Mesenchymal stem cell (in vitro differentiated cells and primary cell): ENCODE data around the gene CDHR3.

Source experiments
- DNase-seq: peaks from one replicate; pipeline ENCODE4 v3.0.0-alpha.2; 2013
- H2AFZ ChIP-seq: one replicate; pipeline ENCODE4 v1.6.1; 2013; ENCODE audit warnings: low read depth, mild to moderate bottlenecking, control low read depth, inconsistent platforms, low read length, moderate library complexity
- H2AK5ac ChIP-seq: 2 replicates; pipeline ENCODE4 v1.6.1; 2013; ENCODE audit warnings: low read length, moderate library complexity, mild to moderate bottlenecking, inconsistent platforms; ENCODE audit not compliant: severe bottlenecking
- H2BK120ac ChIP-seq: one replicate; pipeline ENCODE4 v1.6.1; 2013; ENCODE audit warnings: low read depth, mild to moderate bottlenecking, inconsistent platforms, low read length, moderate library complexity
- H2BK12ac ChIP-seq, 2 experiments: one replicate each; pipeline ENCODE4 v1.6.1; 2013; ENCODE audit warnings: inconsistent platforms in 2 of 2, low read length in 2 of 2, mild to moderate bottlenecking in 2 of 2, moderate library complexity in 2 of 2, control low read depth in 1 of 2
- H2BK15ac ChIP-seq: one replicate; pipeline ENCODE4 v1.6.1; 2013; ENCODE audit warnings: mild to moderate bottlenecking, low read depth, inconsistent platforms; ENCODE audit not compliant: poor library complexity, severe bottlenecking
- H2BK5ac ChIP-seq: 2 replicates; pipeline ENCODE4 v1.6.1; 2013; ENCODE audit warnings: low read depth, mild to moderate bottlenecking, low read length, control low read depth, inconsistent platforms; ENCODE audit not compliant: poor library complexity, severe bottlenecking
- H3K14ac ChIP-seq, 2 experiments: one replicate each; pipeline ENCODE4 v1.6.1; 2013; ENCODE audit warnings: inconsistent platforms in 2 of 2, low read length in 2 of 2, control low read depth in 1 of 2, mild to moderate bottlenecking in 1 of 2, moderate library complexity in 1 of 2
- H3K18ac ChIP-seq, 2 experiments: one replicate each; pipeline ENCODE4 v1.6.1; 2013; ENCODE audit warnings: inconsistent platforms in 2 of 2, low read length in 2 of 2, control low read depth in 1 of 2, low read depth in 1 of 2, mild to moderate bottlenecking in 1 of 2
- H3K23ac ChIP-seq, 2 experiments: one replicate each; pipeline ENCODE4 v1.6.1; 2013; ENCODE audit warnings: inconsistent platforms in 2 of 2, low read length in 2 of 2, mild to moderate bottlenecking in 2 of 2, moderate library complexity in 2 of 2, control low read depth in 1 of 2
- H3K27ac ChIP-seq: 2 replicates; pipeline ENCODE4 v1.5.1; 2013; ENCODE audit warnings: mild to moderate bottlenecking, moderate library complexity, low read length, control low read depth, inconsistent platforms; ENCODE audit not compliant: poor library complexity, severe bottlenecking
- H3K27me3 ChIP-seq, 2 experiments: 2 replicates each; pipeline versions ENCODE4 v1.6.1 to v1.7.0; 2013; ENCODE audit warnings: low read length in 2 of 2, mild to moderate bottlenecking in 2 of 2, moderate library complexity in 2 of 2, control low read depth in 1 of 2, inconsistent platforms in 1 of 2; ENCODE audit not compliant: control insufficient read depth in 1 of 2, insufficient read depth in 1 of 2
- H3K36me3 ChIP-seq, 2 experiments: 2 replicates each; pipeline versions ENCODE4 v1.6.1 to v1.7.0; 2013; ENCODE audit warnings: low read length in 2 of 2, control low read depth in 1 of 2, inconsistent platforms in 1 of 2, low read depth in 1 of 2, mild to moderate bottlenecking in 1 of 2; ENCODE audit not compliant: insufficient read depth in 2 of 2, control insufficient read depth in 1 of 2
- H3K4ac ChIP-seq, 2 experiments: one replicate each; pipeline ENCODE4 v1.6.1; 2013; ENCODE audit warnings: inconsistent platforms in 2 of 2, low read length in 2 of 2, mild to moderate bottlenecking in 2 of 2, moderate library complexity in 2 of 2, control low read depth in 1 of 2, low read depth in 1 of 2
- H3K4me1 ChIP-seq: 2 replicates; pipeline ENCODE4 v1.6.1; 2013; ENCODE audit warnings: low read depth, low read length, control low read depth; ENCODE audit not compliant: control insufficient read depth, insufficient read depth
- H3K4me2 ChIP-seq: 2 replicates; pipeline ENCODE4 v1.6.1; 2013; ENCODE audit warnings: low read length, mild to moderate bottlenecking, inconsistent platforms; ENCODE audit not compliant: poor library complexity, severe bottlenecking
- H3K4me3 ChIP-seq, 2 experiments: 2 replicates each; pipeline versions ENCODE4 v1.5.1 to v1.7.0; 2013; ENCODE audit warnings: low read length in 2 of 2, mild to moderate bottlenecking in 2 of 2, control low read depth in 1 of 2, low read depth in 1 of 2; ENCODE audit not compliant: insufficient read depth in 1 of 2
- H3K79me1 ChIP-seq: replicated peaks from 2 replicates; pipeline ENCODE4 v1.6.1; 2013; ENCODE audit warnings: mild to moderate bottlenecking, control low read depth, low read length, inconsistent platforms; ENCODE audit not compliant: poor library complexity, severe bottlenecking
- H3K9ac ChIP-seq: 2 replicates; pipeline ENCODE4 v1.7.0; 2013; ENCODE audit warnings: mild to moderate bottlenecking, low read length, moderate library complexity
- H3K9me3 ChIP-seq: 2 replicates; pipeline ENCODE4 v1.7.0; 2013; ENCODE audit warnings: mild to moderate bottlenecking, low read length; ENCODE audit not compliant: control insufficient read depth
- H4K8ac ChIP-seq: one replicate; pipeline ENCODE4 v1.6.1; 2013; ENCODE audit warnings: inconsistent platforms, mild to moderate bottlenecking, low read length, moderate library complexity
- H4K91ac ChIP-seq: one replicate; pipeline ENCODE4 v1.6.1; 2013; ENCODE audit warnings: mild to moderate bottlenecking, low read length, inconsistent platforms
- WGBS: methylation state at CpG from one replicate; pipeline ENCODE4 v1.1.7; 2013; ENCODE audit warnings: mixed read lengths; 5-methylcytosine and 5-hydroxymethylcytosine counted together

CDHR3 gene

GRCh38 chr7:106053109-106053508 is 90.0 kb downstream of the CDHR3 start:
- H2BK15ac ChIP-seq: no peak overlapping the region
- no peak for DNase-seq
- no peak overlapping the region for H3K23ac ChIP-seq
- H2AK5ac ChIP-seq: no peak overlapping the region
- H4K91ac ChIP-seq: no peak overlapping the region
- no peak overlapping the region for H3K27ac ChIP-seq
- H3K4me2 ChIP-seq: no peak overlapping the region
- H3K36me3 ChIP-seq: no peaks in the 10 kb centered on the region
- H3K4ac ChIP-seq: no peak overlapping the region
- H3K9me3 ChIP-seq: no peaks in the 10 kb centered on the region
- no peaks in the 10 kb centered on the region for H3K79me1 ChIP-seq
- WGBS: 85% methylated on average over 5 of the region's 5 CpGs
- H3K18ac ChIP-seq: no peak overlapping the region
- no peak overlapping the region for H2BK120ac ChIP-seq
- no peak overlapping the region for H3K9ac ChIP-seq
- no peak overlapping the region for H4K8ac ChIP-seq
- no peak overlapping the region for H3K14ac ChIP-seq
- H2BK5ac ChIP-seq: no peak overlapping the region
- H3K4me3 ChIP-seq: no peak overlapping the region
- peaks cover 7% of the 10 kb centered on the region for H3K4me1 ChIP-seq
- peaks cover 21 to 22% of the 10 kb centered on the region in 2 experiments for H3K27me3 ChIP-seq
- H2AFZ ChIP-seq: no peak overlapping the region
- H2BK12ac ChIP-seq: no peak overlapping the region

- no peak overlapping the region for H3K18ac ChIP-seq
- no peak overlapping the region for H3K23ac ChIP-seq
- no peak overlapping the region for H3K4ac ChIP-seq
- no peak overlapping the region for H2BK12ac ChIP-seq
- WGBS: 95% methylated on average over 9 of the region's 11 CpGs
- H3K9ac ChIP-seq: no peak overlapping the region
- H4K8ac ChIP-seq: no peak overlapping the region
- no peak overlapping the region for H2AFZ ChIP-seq
- no peak overlapping the region for H3K27ac ChIP-seq
- H2BK5ac ChIP-seq: no peak overlapping the region
- no peak for DNase-seq
- H2BK120ac ChIP-seq: no peak overlapping the region
- H2BK15ac ChIP-seq: no peak overlapping the region
- H3K9me3 ChIP-seq: no peaks in the 10 kb centered on the region
- no peak overlapping the region for H4K91ac ChIP-seq
- H3K79me1 ChIP-seq: no peaks in the 10 kb centered on the region
- no peak overlapping the region for H3K14ac ChIP-seq
- H2AK5ac ChIP-seq: no peak overlapping the region
- no peak overlapping the region for H3K4me2 ChIP-seq
- H3K4me3 ChIP-seq: peak overlapping the region in 1 of 2 experiments; percentile 11
- peaks cover 15 to 18% of the 10 kb centered on the region in 2 experiments for H3K27me3 ChIP-seq
- peaks cover 7% of the 10 kb centered on the region for H3K4me1 ChIP-seq
- no peaks in the 10 kb centered on the region for H3K36me3 ChIP-seq
Measured at GRCh38 chr7:106054156-106054910, 91.3 kb downstream of the CDHR3 start.

- Histone ChIP-seq H3K4me3 (no peak overlapping the region), H3K14ac (no peak overlapping the region), H2BK120ac (no peak overlapping the region), H3K27me3 (peaks cover 15 to 18% of the 10 kb centered on the region in 2 experiments), H3K18ac (no peak overlapping the region), H2AFZ (no peak overlapping the region), H2BK12ac (no peak overlapping the region), H3K36me3 (no peaks in the 10 kb centered on the region), H3K4ac (no peak overlapping the region), H3K9ac (no peak overlapping the region), H2AK5ac (no peak overlapping the region), H3K4me2 (no peak overlapping the region), H4K91ac (no peak overlapping the region), H3K27ac (no peak overlapping the region), H3K4me1 (peaks cover 6% of the 10 kb centered on the region), H3K79me1 (no peaks in the 10 kb centered on the region), H2BK5ac (no peak overlapping the region), H4K8ac (no peak overlapping the region), H2BK15ac (no peak overlapping the region), H3K9me3 (no peaks in the 10 kb centered on the region), H3K23ac (no peak overlapping the region)
- WGBS: 83% methylated on average over 6 of the region's 7 CpGs
- DNase-seq: no peak
Measured at GRCh38 chr7:106054971-106055532, 92.0 kb downstream of the CDHR3 start.

GRCh38 chr7:106056513-106057203 is 93.6 kb downstream of the CDHR3 start:
- no peaks in the 10 kb centered on the region for H3K79me1 ChIP-seq
- no peak overlapping the region for H3K4me2 ChIP-seq
- peaks cover 13 to 18% of the 10 kb centered on the region in 2 experiments for H3K27me3 ChIP-seq
- no peak overlapping the region for H3K18ac ChIP-seq
- no peak overlapping the region for H3K9ac ChIP-seq
- no peak overlapping the region for H3K4me3 ChIP-seq
- H2BK12ac ChIP-seq: no peak overlapping the region
- no peak overlapping the region for H4K91ac ChIP-seq
- H3K27ac ChIP-seq: no peak overlapping the region
- H3K14ac ChIP-seq: no peak overlapping the region
- H3K4ac ChIP-seq: no peak overlapping the region
- no peak overlapping the region for H4K8ac ChIP-seq
- no peaks in the 10 kb centered on the region for H3K4me1 ChIP-seq
- no peak overlapping the region for H2BK5ac ChIP-seq
- H2BK15ac ChIP-seq: no peak overlapping the region
- no peak overlapping the region for H2AK5ac ChIP-seq
- WGBS: 54% methylated on average over 8 of the region's 9 CpGs
- peaks cover 7% of the 10 kb centered on the region for H3K9me3 ChIP-seq
- peak; percentile 78 for DNase-seq
- no peak overlapping the region for H2AFZ ChIP-seq
- H2BK120ac ChIP-seq: no peak overlapping the region
- H3K36me3 ChIP-seq: no peaks in the 10 kb centered on the region
- H3K23ac ChIP-seq: no peak overlapping the region
